HG03439 (cell line): ENCODE results near the gene ADAMTS2.

ENCODE experiments used
- ATAC-seq: cut with Tn5 transposase; IDR thresholded peaks from one replicate; pipeline ENCODE4 v1.9.1; 2021; ENCODE audit warnings: mild to moderate bottlenecking, moderate library complexity; ENCODE audit not compliant: unreplicated experiment

Gene ADAMTS2

GRCh38 chr5:179204572-179204971 is 140.7 kb downstream of the ADAMTS2 start:
- ATAC-seq: no peak

- no peak for ATAC-seq
Observed at GRCh38 chr5:179203248-179203647, 142.0 kb downstream of the ADAMTS2 start.

- ATAC-seq: no peak
Observed at GRCh38 chr5:179201986-179202385, 143.3 kb downstream of the ADAMTS2 start.

GRCh38 chr5:179199246-179199645 is 146.0 kb downstream of the ADAMTS2 start:
- no peak for ATAC-seq

GRCh38 chr5:179198825-179199224 is 146.4 kb downstream of the ADAMTS2 start:
- ATAC-seq: no peak

GRCh38 chr5:179196405-179197079 is 148.7 kb downstream of the ADAMTS2 start:
- no peak for ATAC-seq

GRCh38 chr5:179195561-179196404 is 149.5 kb downstream of the ADAMTS2 start:
- no peak for ATAC-seq

GRCh38 chr5:179194941-179195381 is 150.3 kb downstream of the ADAMTS2 start:
- no peak for ATAC-seq

GRCh38 chr5:179194201-179194910 is 150.9 kb downstream of the ADAMTS2 start:
- no peak for ATAC-seq

- ATAC-seq: no peak
Observed at GRCh38 chr5:179193746-179194145, 151.5 kb downstream of the ADAMTS2 start.

- ATAC-seq: no peak
Observed at GRCh38 chr5:179192891-179193470, 152.3 kb downstream of the ADAMTS2 start.

GRCh38 chr5:179192185-179192890 is 152.9 kb downstream of the ADAMTS2 start:
- no peak for ATAC-seq

- ATAC-seq: no peak
Observed at GRCh38 chr5:179191506-179192184, 153.6 kb downstream of the ADAMTS2 start.

GRCh38 chr5:179190851-179191505 is 154.3 kb downstream of the ADAMTS2 start:
- ATAC-seq: no peak

- ATAC-seq: no peak
Observed at GRCh38 chr5:179188636-179189035, 156.6 kb downstream of the ADAMTS2 start.

- no peak for ATAC-seq
Observed at GRCh38 chr5:179187681-179188575, 157.3 kb downstream of the ADAMTS2 start.

- ATAC-seq: no peak
Observed at GRCh38 chr5:179187229-179187678, 158.0 kb downstream of the ADAMTS2 start.

GRCh38 chr5:179186801-179187200 is 158.5 kb downstream of the ADAMTS2 start:
- no peak for ATAC-seq
